HCT116 (cell line): ENCODE measurements around the gene DRG2. TPM values are rescaled to one million over a fixed set of nuclear protein-coding genes. Genes with fewer than 3 reads are reported as not detected.

Source experiments
- ATAC-seq: fragments of 200-7000 bp; cut with Tn5 transposase; 2 replicates; pipeline ENCODE4 v1.9.1; 2020; ENCODE audit warnings: mild to moderate bottlenecking, moderate library complexity
- BruUV-seq: library from RNA; stranded (reverse); fragments of 400-500 nt; replicated peaks from 2 replicates; lab custom pipeline; 2021; lab: Mats Ljungman, UMichigan
- CTCF ChIA-PET: fragments of 300-600 bp; sonication (Branson Sonifier 250); formaldehyde crosslinking; loops from one replicate; lab custom pipeline; 2021; ENCODE audit warnings: antibody characterized with exemption; lab: Charles Lee
- POLR2A ChIA-PET: fragments of 300-600, 350-600 bp; sonication (Branson Sonifier 250); formaldehyde crosslinking; loops from one replicate; lab custom pipeline; 2021; ENCODE audit warnings: antibody characterized with exemption; lab: Charles Lee
- RAD21 ChIA-PET, 2 experiments: fragments of 300-600 bp; sonication (Branson Sonifier 250); formaldehyde crosslinking; loops; one replicate each; lab custom pipeline; 2023; ENCODE audit warnings: low total read pairs in 2 of 2; ENCODE audit not compliant: uncharacterized antibody in 2 of 2, unreplicated experiment in 2 of 2, low non-redundant PET in 1 of 2; lab: Charles Lee
- DNase-seq: peaks from one replicate; pipeline ENCODE4 v3.0.0-alpha.2; 2010; ENCODE audit warnings: low read depth, low spot score
- H2AFZ ChIP-seq: fragments of 200-600 bp; shearing (Covaris generic), sonication (generic); 2 replicates; pipeline ENCODE4 v1.6.1; 2017; ENCODE audit warnings: low read depth, mixed run types, mixed read lengths, antibody characterized with exemption, low read length; ENCODE audit not compliant: poor library complexity, severe bottlenecking
- H3K27ac ChIP-seq: 2 replicates; pipeline ENCODE4 v1.5.1; 2012; ENCODE audit warnings: low read depth, low read length
- H3K27me3 ChIP-seq: fragments of 200-600 bp; sonication (generic); 2 replicates; pipeline ENCODE4 v1.6.1; 2016; ENCODE audit warnings: mixed run types, low read length, mixed read lengths; ENCODE audit not compliant: insufficient read depth
- H3K36me3 ChIP-seq, 2 experiments: fragments of 200-500 bp in 1 of 2; fragments of 200-600 bp in 1 of 2; sonication (Bioruptor generic) in 1 of 2; sonication (generic) in 1 of 2; 2 replicates each; pipeline versions ENCODE4 v1.5.1 to v1.6.1; 2014 to 2016; ENCODE audit warnings: low read length in 2 of 2, inconsistent platforms in 1 of 2, mixed read lengths in 1 of 2, mixed run types in 1 of 2; ENCODE audit not compliant: insufficient read depth in 2 of 2, control insufficient read depth in 1 of 2
- H3K4me1 ChIP-seq, 2 experiments: fragments of 200-600 bp in 1 of 2; sonication (generic) in 1 of 2; 2 replicates each; pipeline versions ENCODE4 v1.5.1 to v1.6.1; 2012 to 2017; ENCODE audit warnings: low read length in 2 of 2, inconsistent platforms in 1 of 2, mild to moderate bottlenecking in 1 of 2, mixed read lengths in 1 of 2, mixed run types in 1 of 2, moderate library complexity in 1 of 2; ENCODE audit not compliant: insufficient read depth in 2 of 2, control insufficient read depth in 1 of 2
- H3K4me2 ChIP-seq: fragments of 200-600 bp; sonication (generic); 2 replicates; pipeline ENCODE4 v1.6.1; 2017; ENCODE audit warnings: mixed run types, low read length, mixed read lengths
- H3K4me3 ChIP-seq, 2 experiments: fragments of 200-600 bp in 1 of 2; sonication (generic) in 1 of 2; replicated peaks in 1 of 2; 2 replicates each; pipeline ENCODE4 v1.5.1; 2011 to 2016; ENCODE audit warnings: low read length in 2 of 2, control low read depth in 1 of 2, low read depth in 1 of 2, mild to moderate bottlenecking in 1 of 2, mixed read lengths in 1 of 2, mixed run types in 1 of 2
- H3K79me2 ChIP-seq: fragments of 200-600 bp; sonication (generic); 2 replicates; pipeline ENCODE4 v1.6.1; 2017; ENCODE audit warnings: mild to moderate bottlenecking, mixed run types, low read length, moderate library complexity, mixed read lengths; ENCODE audit not compliant: insufficient read depth
- H3K9ac ChIP-seq: fragments of 200-600 bp; sonication (generic); 2 replicates; pipeline ENCODE4 v1.6.1; 2016; ENCODE audit warnings: low read length, mixed read lengths
- H3K9me2 ChIP-seq: fragments of 200-600 bp; sonication (generic), shearing (Covaris generic); 2 replicates; pipeline ENCODE4 v1.6.1; 2017; ENCODE audit warnings: mixed run types, mild to moderate bottlenecking, moderate library complexity; ENCODE audit not compliant: insufficient read depth
- H3K9me3 ChIP-seq, 2 experiments: fragments of 200-500 bp in 1 of 2; fragments of 200-600 bp in 1 of 2; sonication (Bioruptor generic) in 1 of 2; sonication (generic) in 1 of 2; 2 replicates each; pipeline ENCODE4 v1.6.1; 2014 to 2017; ENCODE audit warnings: low read length in 2 of 2, mixed read lengths in 2 of 2, inconsistent platforms in 1 of 2, low read depth in 1 of 2, mild to moderate bottlenecking in 1 of 2, mixed run types in 1 of 2, moderate library complexity in 1 of 2; ENCODE audit not compliant: control insufficient read depth in 1 of 2, insufficient read depth in 1 of 2
- H4K20me1 ChIP-seq: fragments of 200-600 bp; sonication (generic), shearing (Covaris generic); 2 replicates; pipeline ENCODE4 v1.6.1; 2017; ENCODE audit warnings: mixed run types, mild to moderate bottlenecking, moderate library complexity; ENCODE audit not compliant: insufficient read depth
- ATF3 ChIP-seq: IDR thresholded peaks from 2 replicates; pipeline ENCODE4 v1.6.1; 2012
- CBX3 ChIP-seq: IDR thresholded peaks from 2 replicates; pipeline ENCODE4 v1.6.1; 2012; ENCODE audit warnings: low read depth
- CEBPB ChIP-seq: IDR thresholded peaks from 2 replicates; pipeline ENCODE4 v1.6.1; 2012; ENCODE audit warnings: low read depth
- EZH2phosphoT487 ChIP-seq: fragments of 200-600 bp; IDR thresholded peaks from 2 replicates; pipeline ENCODE4 v1.6.1; 2018; ENCODE audit warnings: antibody characterized with exemption, borderline replicate concordance
- FOSL1 ChIP-seq: IDR thresholded peaks from 2 replicates; pipeline ENCODE4 v1.6.1; 2012; ENCODE audit warnings: low read depth
- POLR2A ChIP-seq: IDR thresholded peaks from 2 replicates; pipeline ENCODE4 v1.7.0; 2011; ENCODE audit warnings: borderline replicate concordance; ENCODE audit not compliant: insufficient read depth, insufficient read length; ENCODE audit errors: extremely low read depth
- POLR2AphosphoS5 ChIP-seq: IDR thresholded peaks from 2 replicates; pipeline ENCODE4 v1.6.1; 2011; ENCODE audit warnings: mild to moderate bottlenecking, low read depth, low read length, moderate library complexity
- RAD21 ChIP-seq: IDR thresholded peaks from 2 replicates; pipeline ENCODE4 v1.6.1; 2012; ENCODE audit warnings: low read depth, mild to moderate bottlenecking
- SP1 ChIP-seq: IDR thresholded peaks from 2 replicates; pipeline ENCODE4 v1.6.1; 2012; ENCODE audit warnings: low read depth
- SRF ChIP-seq: IDR thresholded peaks from 2 replicates; pipeline ENCODE4 v1.6.1; 2012; ENCODE audit warnings: low read depth
- YY1 ChIP-seq: IDR thresholded peaks from 2 replicates; pipeline ENCODE4 v1.6.1; 2011; ENCODE audit warnings: low read length, low read depth, moderate library complexity, mild to moderate bottlenecking; ENCODE audit not compliant: insufficient replicate concordance; ENCODE audit errors: extremely low read depth
- ZBTB33 ChIP-seq: IDR thresholded peaks from 2 replicates; pipeline ENCODE4 v1.6.1; 2011; ENCODE audit warnings: mild to moderate bottlenecking, low read length, moderate library complexity; ENCODE audit not compliant: insufficient replicate concordance; ENCODE audit errors: extremely low read depth
- ZFX ChIP-seq: fragments of 450-650 bp; IDR thresholded peaks from 2 replicates; pipeline ENCODE4 v1.6.1; 2017
- ZNF274 ChIP-seq: fragments of 200-500 bp; sonication (Bioruptor generic); IDR thresholded peaks from 2 replicates; pipeline ENCODE4 v1.6.1; 2014; ENCODE audit warnings: mild to moderate bottlenecking, low read depth, low read length, inconsistent platforms
- intact Hi-C: fragments of 100-400 bp; cut with micrococcal nuclease; formaldehyde crosslinking; loops from 2 replicates; pipeline ENCODE4 v1.10.0; 2022
- total RNA-seq: library from RNA; stranded (reverse); gene quantifications from one replicate; pipeline ENCODE4 v1.2.1, GENCODE V29; 2021; ENCODE audit not compliant: unreplicated experiment

Gene DRG2
- total RNA-seq, 1 experiment from 2014 or later, result 41.0 TPM

DNA sequence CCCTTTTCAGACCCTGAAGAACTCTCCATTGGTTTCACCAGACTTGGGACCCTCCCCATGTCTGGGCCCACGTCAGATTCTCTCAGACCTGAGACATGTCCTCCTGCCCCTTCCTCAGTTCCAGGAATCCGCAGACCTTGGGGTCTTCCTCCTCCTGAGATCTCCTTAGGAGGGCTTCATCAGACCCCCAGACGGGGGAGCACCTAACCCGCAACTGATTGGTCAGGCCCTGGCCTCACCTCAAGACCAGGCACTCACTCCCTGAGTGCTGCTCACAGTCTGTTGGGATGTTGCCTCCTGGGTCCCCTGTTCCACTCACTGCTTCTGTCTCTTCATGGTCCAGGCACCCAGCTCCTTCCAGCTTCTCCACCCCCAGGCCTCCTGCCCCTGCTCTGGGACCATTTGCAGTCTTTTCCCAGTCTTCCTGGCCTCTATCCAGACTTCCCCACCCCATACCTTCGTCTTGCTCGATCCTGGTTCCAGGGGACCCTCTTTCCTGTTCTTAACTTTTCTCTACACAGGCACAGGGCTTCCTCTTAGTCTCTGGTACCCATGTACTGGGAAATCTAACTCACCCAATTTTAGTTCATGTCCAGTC is 47.4 kb upstream of the DRG2 start:
- CTCF ChIA-PET, result no interaction called here
- DNase-seq (no peak), ATAC-seq (no peak)
- peak overlapping the region; percentile 84 to 85 for H3K4me3 ChIP-seq
- H3K27ac ChIP-seq, result peak overlapping the region; percentile 80
- H3K27me3 ChIP-seq, result no peaks in the 10 kb centered on the region
- no peak overlapping the region for H2AFZ ChIP-seq
- peaks cover 22% of the 10 kb centered on the region for H3K79me2 ChIP-seq
- H3K4me2 ChIP-seq, result peak overlapping the region; percentile 96
- POLR2A ChIA-PET, result no interaction called here
- no peak for TF ChIP-seq EZH2phosphoT487
- no peak for TF ChIP-seq POLR2AphosphoS5
- TF ChIP-seq ZBTB33, result no peak
- TF ChIP-seq CBX3, result no peak
- no peak for TF ChIP-seq FOSL1
- no peak for TF ChIP-seq ZNF274
- no peak for TF ChIP-seq ZFX
- no peak for TF ChIP-seq CEBPB
- TF ChIP-seq SP1, result no peak
- no peak for TF ChIP-seq ATF3
- TF ChIP-seq RAD21, result no peak
- TF ChIP-seq YY1, result no peak
- no peak for TF ChIP-seq POLR2A
- TF ChIP-seq SRF, result no peak
- H4K20me1 ChIP-seq, result no peaks in the 10 kb centered on the region
- no peaks in the 10 kb centered on the region for H3K9me3 ChIP-seq
- intact Hi-C loops, result no loop called here
- no peaks in the 10 kb centered on the region for H3K9me2 ChIP-seq
- 0 out of 4 replicates have a peak, but pooled peaks cover 0 to 3% of the 10 kb centered on the region in 2 experiments for H3K36me3 ChIP-seq
- RAD21 ChIA-PET, result no interaction called here
- H3K4me1 ChIP-seq, result peaks cover 6 to 21% of the 10 kb centered on the region in 2 experiments; a peak in 3 of 4 replicates
- BruUV-seq, result no TSS peak
- H3K9ac ChIP-seq, result peak overlapping the region; percentile 81
